HG03558 (cell line): Measurements from ENCODE around the gene FRS2.
"Not testable (repeated sequence)": the region's sequence is repeated elsewhere in the genome, so short reads cannot be mapped to it uniquely, and the experiment has no call there.

ENCODE experiments used
- ATAC-seq: cut with Tn5 transposase; IDR thresholded peaks from one replicate; pipeline ENCODE4 v1.9.1; 2021; ENCODE audit warnings: moderate number of reproducible peaks; ENCODE audit not compliant: unreplicated experiment; ENCODE audit errors: extremely low read depth

FRS2 gene

GRCh38 chr12:69570000-69570516 lies 99.9 kb downstream of the FRS2 start:
- ATAC-seq: no peak

- peak; percentile 62 for ATAC-seq
Observed at GRCh38 chr12:69570545-69571399, 100.6 kb downstream of the FRS2 start.

DNA sequence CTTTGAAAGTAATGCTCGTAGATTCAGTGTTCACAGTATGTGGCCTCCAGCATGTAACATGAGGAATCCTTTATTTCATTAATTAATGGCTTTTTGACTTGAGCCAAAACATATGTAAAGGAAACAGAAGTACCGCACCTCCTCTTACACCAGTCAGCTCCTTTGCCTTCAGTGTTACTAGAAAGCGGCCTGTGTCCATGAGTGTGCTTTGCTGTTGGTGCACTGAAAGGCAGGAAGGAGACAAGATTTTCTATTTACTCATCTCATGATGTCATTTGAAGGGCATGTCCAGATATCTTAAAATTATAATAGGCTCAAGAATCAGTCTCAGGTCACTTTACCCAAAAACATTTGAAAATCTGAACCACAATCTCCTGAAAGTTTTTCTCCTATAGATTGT lies 105.2 kb downstream of the FRS2 start:
- no peak for ATAC-seq

DNA sequence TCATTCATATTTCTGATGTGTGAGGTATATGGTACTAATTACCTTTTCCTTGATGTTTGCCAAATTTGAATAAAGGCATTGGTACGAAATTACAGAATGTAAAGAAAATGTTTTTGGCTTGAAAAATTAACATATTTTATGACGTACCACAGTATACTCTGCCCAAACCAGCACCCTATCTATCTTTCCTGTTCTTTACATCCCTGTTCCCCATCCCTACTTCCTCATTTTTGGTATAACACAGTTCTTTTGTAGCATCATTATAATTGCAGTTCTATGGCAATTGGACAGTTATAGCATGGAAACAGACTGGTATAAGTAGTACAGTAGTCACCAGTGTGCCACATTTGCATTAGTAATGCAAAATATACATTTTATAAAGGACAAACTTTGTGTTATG lies 108.1 kb downstream of the FRS2 start:
- ATAC-seq: no peak

GRCh38 chr12:69579029-69579428 lies 108.8 kb downstream of the FRS2 start:
- no peak for ATAC-seq

DNA sequence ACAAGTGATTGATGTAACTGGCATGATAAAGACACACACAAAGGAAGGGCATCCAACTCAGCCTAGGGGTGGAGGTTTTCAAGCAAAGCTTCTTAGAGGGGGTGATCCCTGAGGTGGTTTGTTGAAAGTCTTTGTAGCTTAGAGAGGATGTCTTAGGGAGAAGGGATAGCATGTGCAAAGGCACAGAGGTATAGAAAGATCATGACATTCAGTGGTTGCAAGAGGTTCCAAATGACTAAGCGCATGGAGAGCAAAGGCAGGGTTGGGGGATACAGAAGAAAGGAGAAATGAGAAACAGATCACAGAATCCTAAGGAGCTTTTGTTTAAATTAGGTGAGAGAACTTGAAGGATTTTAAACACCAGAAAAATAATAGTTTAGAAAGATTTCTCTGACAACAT lies 109.9 kb downstream of the FRS2 start:
- no peak for ATAC-seq

- ATAC-seq: no peak
Observed at GRCh38 chr12:69583203-69583602, 113.0 kb downstream of the FRS2 start.

- ATAC-seq: peak; percentile 90
Observed at GRCh38 chr12:69585189-69586062, 115.2 kb downstream of the FRS2 start, which contains the start of gene CCT2. CCT2 (plus strand) TSS chr12:69585459; CDS start chr12:69585522, 63 bp downstream.

- no peak for ATAC-seq
Observed at GRCh38 chr12:69588527-69588926, 118.3 kb downstream of the FRS2 start.

- ATAC-seq: no peak
Observed at GRCh38 chr12:69589082-69589481, 118.9 kb downstream of the FRS2 start.

GRCh38 chr12:69595689-69596088 lies 125.5 kb downstream of the FRS2 start:
- no peak for ATAC-seq

- no peak for ATAC-seq
Observed at GRCh38 chr12:69598174-69598753, 128.1 kb downstream of the FRS2 start.

- no peak for ATAC-seq
Observed at GRCh38 chr12:69600804-69601203, 130.6 kb downstream of the FRS2 start.

- ATAC-seq: no peak
Observed at GRCh38 chr12:69601962-69602685, 131.9 kb downstream of the FRS2 start.

- ATAC-seq: no peak
Observed at GRCh38 chr12:69602954-69603353, 132.8 kb downstream of the FRS2 start.

GRCh38 chr12:69603556-69603955 lies 133.4 kb downstream of the FRS2 start:
- not testable (repeated sequence) for ATAC-seq

DNA sequence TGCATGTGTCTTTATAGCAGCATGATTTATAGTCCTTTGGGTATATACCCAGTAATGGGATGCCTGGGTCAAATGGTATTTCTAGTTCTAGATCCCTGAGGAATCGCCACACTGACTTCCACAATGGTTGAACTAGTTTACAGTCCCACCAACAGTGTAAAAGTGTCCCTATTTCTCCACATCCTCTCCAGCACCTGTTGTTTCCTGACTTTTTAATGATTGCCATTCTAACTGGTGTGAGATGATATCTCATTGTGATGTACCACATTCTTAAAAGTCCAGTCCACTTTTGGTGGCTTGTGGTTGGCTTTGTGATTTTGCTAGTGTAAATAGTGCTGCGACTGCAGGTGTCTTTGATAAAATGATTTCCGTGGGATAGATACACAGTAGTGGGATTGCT lies 134.1 kb downstream of the FRS2 start:
- ATAC-seq: not testable (repeated sequence)

- no peak for ATAC-seq
Observed at GRCh38 chr12:69608114-69608513, 137.9 kb downstream of the FRS2 start.

DNA sequence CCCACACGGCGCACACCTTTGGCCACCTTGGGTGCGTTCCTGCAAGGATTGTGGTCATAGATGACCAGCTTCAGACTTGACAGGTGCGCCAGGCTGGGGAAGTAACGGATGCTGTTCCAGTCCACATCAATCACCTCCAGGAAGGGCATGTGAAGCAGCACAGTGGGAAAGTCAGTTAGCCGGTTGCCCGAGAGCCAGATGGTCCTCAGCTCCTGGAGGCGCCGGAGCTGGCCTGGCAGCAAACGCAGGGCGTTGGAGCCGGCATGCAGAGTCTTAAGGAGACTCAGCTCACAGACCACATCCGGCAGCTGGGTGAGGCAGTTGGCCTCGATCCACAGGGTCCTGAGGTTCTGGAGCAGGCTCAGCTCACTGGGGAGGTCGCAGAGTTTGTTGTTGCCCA lies 139.9 kb downstream of the FRS2 start:
- ATAC-seq: no peak

- no peak for ATAC-seq
Observed at GRCh38 chr12:69610729-69611128, 140.5 kb downstream of the FRS2 start, which contains the start of gene LRRC10. LRRC10 (minus strand) TSS chr12:69610907; CDS start chr12:69610838, 69 bp downstream.
